NK-92 (cell line): ENCODE measurements around the gene LRRTM2.
"Not testable (repeated sequence)": the region's sequence is repeated elsewhere in the genome, so short reads cannot be mapped to it uniquely, and the experiment has no call there.

Experiments
- DNase-seq: peaks from one replicate; lab custom pipeline; 2025; ENCODE audit not compliant: unreplicated experiment; lab: John Stamatoyannopoulos, UW

Gene LRRTM2

GRCh38 chr5:138874771-138875551 is at the start of gene LRRTM2:
Gene LRRTM2, minus strand, starts transcription at chr5:138875335. Its CDS starts 424 bp downstream, at chr5:138874911.
- no peak for DNase-seq

DNA sequence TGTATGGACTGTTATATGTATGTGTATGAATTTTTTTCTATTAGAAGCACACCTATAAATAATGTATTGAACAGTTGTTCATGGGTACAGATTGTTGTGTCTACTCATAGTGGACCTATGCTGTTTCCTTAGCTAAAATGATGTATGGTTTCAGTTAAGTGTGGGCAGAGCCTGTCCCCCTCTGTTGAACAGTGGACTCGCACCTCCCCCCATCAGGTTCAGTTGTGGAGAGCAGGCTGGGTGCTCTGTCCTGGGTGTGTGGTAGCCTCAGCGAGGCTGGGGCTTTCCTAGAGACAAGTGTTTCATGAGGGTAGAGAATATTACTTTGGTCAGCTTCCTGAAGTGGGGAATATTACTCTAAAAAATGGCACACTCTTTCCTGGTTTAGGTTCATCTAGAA is 47.4 kb upstream of the LRRTM2 start:
- no peak for DNase-seq

DNA sequence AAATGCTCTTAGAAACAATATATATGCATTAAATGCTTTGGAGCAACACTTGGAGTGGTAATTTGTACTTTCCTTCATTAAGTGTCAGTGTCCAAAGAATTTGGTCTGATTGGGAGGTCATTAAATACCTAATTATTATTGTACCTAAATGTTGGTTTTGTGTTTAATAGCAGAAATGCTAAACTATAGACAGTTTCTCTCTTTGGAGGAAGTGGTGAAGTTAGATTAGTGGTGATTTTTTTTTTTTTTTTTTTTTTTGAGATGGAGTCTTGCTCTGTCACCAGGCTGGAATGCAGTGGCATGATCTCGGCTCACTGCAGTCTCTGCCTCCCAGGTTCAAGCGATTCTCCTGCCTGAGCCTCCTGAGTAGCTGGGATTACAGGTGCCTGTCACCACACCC is 46.2 kb upstream of the LRRTM2 start:
- DNase-seq, result not testable (repeated sequence)

DNA sequence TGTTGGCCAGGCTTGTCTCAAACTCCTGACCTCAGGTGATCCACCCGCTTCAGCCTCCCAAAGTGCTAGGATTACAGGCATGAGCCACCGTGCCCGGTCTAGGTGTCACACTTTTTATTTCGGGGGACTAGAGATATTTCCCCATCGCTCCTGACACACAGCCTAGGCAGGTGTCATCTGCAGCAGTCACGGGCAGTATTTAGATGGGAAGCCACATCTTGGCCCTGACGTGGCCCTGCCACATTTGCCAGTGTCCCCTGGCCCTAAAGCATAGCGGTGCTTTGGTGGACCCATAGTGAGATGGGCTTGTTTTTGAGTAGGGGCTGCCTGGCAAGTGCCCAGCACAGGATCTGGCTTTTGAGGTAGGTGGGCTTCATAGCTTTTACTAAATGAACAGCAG is 45.0 kb upstream of the LRRTM2 start:
- DNase-seq, result no peak

DNA sequence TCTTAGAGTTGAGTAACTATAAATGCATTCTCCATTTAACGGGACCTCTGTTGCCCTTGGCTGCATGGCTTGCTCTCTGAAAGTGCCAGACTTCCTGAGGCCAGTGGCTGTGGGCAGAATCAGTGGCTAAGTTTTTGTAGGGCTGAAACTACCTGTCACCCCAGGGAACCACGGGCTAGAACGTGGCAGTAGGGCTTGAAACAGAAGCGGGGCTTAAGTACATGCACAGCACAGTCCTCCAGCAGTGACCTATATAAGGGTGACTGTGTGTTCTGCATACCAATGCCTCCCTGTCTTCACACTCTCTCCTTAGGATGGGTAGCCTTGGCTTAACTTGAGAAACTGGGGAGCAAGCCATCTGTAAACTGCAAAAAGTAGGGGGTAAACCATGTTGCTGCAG is 43.6 kb upstream of the LRRTM2 start:
- no peak for DNase-seq

DNA sequence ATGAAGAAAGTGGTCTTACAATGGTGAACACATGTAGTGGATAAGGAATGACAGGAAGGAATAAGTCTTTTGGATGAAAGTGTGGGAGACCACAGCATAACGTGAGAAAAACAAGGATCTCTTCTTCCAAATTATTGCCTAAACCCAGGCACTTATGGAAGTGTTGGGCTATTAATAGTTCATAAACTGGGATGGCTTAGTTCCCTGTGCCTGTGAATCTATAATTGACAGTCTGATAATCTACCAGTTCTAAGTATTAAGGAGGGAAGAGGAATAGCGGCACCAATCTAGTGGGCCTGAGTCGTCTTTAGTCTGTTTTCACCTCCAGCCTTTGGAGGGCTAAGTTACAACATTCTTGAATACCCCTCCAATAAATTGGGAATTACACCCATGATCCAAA is 39.2 kb upstream of the LRRTM2 start:
- no peak for DNase-seq

DNA sequence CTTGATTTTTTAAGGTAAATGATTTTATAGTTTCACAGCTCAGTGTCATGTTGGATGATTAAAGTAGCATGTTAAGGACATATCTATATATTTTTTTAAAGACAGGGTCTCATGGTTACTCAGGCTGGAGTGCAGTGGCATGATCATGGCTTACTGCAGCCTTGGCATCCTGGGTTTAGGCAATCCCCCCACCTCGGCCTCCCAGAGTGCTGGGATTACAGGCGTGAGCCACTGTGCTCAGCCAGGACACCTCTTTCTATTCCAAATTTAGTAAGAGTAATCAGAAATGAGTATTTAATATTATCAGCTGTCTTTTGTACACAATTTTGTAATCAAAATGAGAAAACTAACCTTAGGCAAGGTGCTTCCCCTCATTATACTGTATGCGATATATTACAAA is 38.6 kb upstream of the LRRTM2 start:
- DNase-seq, result no peak

DNA sequence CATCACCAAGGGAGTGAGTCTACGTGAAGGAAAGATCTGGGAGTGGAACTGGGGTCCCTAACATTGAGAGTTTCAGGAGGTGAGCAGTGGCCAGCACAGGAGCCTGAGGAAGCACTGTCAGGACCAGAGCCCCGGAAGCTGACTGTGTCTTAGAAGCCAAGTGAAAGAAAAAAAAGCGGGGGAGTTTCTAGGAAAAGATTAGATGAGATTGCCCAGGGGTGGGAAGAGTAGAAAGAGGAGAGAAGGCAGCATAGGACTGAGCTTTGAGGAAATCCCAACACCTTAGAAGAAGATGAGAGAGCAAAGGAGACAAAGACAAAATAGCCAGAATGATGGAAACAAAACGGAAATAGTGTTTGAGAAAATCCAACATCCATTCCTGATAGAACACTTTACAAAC is 37.0 kb upstream of the LRRTM2 start:
- no peak for DNase-seq

GRCh38 chr5:138911441-138911840 is 36.3 kb upstream of the LRRTM2 start:
- no peak for DNase-seq

DNA sequence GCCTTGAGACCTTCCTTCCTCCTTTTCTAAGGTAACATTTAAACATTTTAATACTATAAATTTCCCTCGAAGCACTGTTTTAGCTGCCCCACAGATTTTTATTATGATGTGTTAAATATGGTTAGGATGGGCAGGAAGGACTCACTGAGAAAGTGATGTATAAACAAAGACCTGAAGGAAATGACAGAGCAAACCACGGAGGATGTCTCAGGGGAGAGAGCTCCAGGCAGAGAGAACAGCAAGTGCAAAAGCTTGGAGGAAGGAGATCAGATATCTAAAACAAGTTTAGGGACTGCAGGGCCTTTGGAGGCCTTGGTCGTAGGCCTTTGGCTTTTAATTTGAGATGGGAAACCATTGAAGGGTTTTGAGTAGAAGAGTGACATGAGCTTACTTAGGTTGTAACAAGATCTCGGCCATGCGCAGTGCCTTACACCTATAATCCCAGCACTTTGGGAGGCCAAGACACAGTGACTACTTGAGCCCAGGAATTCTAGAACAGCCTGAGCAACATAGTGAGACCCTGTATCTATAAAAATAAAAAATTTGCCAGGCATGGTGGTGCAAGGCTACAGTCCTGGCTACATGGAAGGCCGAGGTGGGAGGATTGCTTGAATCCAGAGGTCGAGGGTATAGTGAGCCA is 35.5 kb upstream of the LRRTM2 start:
- DNase-seq, result no peak

GRCh38 chr5:138909734-138910133 is 34.6 kb upstream of the LRRTM2 start:
- DNase-seq, result no peak

GRCh38 chr5:138905541-138905940 is 30.4 kb upstream of the LRRTM2 start:
- DNase-seq, result no peak

DNA sequence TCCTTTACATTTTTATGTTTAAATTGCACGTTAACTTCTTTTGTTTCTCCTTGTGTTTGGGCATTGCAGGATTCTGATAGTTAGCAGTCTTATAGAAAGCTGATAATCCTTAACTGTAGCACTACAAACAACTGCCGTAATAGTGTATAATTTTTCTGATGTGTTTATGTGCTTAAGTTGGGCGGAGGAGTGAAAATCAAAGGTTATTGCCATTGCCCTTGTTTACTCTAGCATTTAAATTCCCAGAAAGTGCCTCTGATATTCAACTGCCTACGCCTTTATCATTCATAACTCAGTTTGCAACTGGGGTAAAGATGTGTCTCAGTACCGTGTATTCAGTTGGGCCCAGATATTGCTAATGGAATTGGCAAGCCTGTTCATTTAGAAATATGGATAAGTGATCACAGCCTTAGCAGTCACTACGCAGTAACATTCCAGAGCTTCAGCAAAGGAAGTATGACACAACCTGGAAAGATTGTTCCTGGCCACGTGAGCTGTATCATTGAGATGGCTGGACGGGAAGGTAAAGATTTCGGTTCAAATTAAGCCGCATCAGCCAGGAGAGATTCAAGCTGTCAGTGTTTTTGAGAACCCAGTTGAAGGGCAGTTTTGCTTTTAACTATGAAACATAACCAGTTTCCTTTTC is 28.1 kb upstream of the LRRTM2 start:
- DNase-seq, result no peak

DNA sequence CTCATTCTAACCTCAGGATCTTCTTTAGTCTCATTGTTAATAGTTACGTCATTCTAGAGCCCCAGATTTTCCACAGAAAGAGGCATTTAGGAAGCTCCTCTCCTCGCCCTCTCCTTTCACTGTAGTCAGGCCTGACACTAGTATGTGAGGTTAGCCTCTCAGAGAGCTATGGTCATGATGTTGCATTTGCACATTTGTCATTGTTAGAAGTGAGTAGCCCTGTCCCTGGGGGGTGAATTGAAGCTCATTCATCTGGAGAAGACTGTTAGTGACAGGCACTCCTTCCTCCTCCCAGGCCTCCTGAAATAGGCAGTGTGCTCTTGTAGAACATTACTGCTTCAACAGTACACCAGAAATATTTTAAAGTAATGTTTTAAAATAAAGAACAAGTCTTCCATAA is 26.6 kb upstream of the LRRTM2 start:
- no peak for DNase-seq

- no peak for DNase-seq
These were observed 25.3 kb upstream of the LRRTM2 start for GRCh38 chr5:138900281-138900965.

GRCh38 chr5:138898742-138899141 is 23.6 kb upstream of the LRRTM2 start:
- no peak for DNase-seq

DNA sequence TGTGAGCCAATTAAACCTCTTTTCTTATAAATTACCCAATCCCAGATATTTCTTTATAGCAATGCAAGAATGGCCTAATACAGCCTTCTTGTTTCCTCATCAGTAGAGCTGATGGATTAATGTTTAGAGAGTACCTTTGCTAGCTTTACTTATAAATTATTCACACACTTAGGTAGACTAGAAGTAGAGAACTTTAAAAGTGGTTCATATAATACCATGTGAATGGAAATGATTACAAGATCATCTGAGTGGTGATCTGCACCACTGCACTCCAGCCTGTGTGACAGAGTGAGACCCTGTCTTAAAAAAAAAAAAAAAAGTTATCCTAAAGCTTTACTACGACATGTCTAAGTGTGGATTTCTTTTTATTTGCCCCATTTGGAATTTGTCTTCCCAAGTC is 23.2 kb upstream of the LRRTM2 start:
- no peak for DNase-seq

DNA sequence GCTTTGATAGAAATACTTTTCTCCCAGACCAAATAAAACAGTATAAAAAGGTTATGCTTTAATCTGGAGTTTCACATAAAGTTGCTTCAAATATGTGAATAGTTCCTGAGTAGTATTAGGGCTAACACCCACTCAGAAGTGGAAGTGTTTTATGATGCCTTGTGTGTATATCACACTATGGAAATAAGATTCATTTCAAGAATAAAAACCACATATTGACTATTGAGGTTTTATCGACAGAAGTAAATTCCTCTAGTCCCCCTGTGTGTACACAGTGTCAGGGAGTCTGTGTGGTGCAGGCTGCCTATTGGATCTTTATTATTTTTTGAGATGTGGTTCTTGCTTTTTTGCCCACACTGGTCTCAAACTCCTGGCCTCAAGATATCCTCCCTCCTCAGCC is 20.8 kb upstream of the LRRTM2 start:
- no peak for DNase-seq

- DNase-seq, result no peak
These were observed 15.5 kb upstream of the LRRTM2 start for GRCh38 chr5:138890644-138891043.

DNA sequence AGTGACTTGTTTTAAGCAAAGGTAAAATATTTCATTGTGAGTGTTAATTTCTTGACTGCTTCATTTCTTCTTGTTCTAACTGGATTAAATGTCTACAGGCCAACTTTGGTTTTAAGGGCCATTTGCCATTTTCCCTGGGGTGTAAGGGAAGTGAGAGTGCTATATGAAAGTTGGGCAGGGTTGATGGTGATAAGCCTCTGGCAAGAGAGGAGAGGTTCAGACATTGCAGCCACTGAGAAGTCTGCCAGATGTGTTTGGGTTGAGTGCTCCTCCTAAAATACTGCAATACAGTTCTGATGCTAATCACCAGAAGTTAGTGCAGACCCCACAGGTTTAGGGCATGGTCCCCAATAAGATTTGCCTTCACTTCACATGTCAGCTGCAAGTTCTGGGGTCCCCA is 14.9 kb upstream of the LRRTM2 start:
- no peak for DNase-seq

DNA sequence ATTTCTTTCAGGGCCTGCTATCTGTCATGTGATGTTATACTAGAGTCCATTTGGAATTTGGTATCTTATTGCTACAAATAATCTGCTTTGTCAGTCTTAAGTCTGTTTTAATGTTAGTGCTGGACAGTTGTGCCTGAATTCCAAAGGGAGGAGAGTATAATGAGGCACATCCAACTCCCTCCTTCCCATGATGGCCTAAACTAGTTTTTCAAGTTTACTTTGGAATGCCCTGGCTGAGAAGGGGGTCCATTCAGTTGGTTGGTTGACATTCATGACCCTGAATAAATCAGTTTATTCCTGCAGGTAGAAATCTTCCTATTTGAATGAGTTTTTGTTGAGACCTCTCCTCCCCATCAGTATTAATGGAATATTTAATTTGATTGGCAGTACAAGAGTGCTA is 9.4 kb upstream of the LRRTM2 start:
- DNase-seq, result no peak

DNA sequence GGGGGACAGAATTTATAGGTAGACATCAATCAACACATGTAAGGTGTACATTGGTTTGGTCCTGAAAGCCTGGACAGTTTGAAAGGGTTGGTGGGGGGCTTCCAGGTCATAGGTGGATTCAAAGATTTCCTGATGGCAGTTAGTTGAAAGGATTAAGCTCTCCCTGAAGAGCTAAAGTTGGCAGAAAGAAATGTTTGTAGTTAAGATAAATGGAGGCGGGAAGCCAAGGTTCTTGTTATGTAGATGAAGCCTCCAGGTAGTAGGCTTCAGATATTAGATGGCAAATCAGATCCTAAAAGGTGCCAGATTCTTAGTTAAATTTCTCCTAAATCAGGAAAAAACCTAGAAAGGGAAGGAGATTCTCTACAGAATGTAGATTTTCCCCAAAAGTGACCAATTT is 9.0 kb upstream of the LRRTM2 start:
- no peak for DNase-seq
